Neural cell (in vitro differentiated cells): ENCODE data around the gene SMPD2. TPM values are rescaled to one million over a fixed set of nuclear protein-coding genes. Genes with fewer than 3 reads are reported as not detected.

Experiments used
- H2AFZ ChIP-seq: fragments of 200-600, 300-800 bp; sonication (generic), shearing (Covaris generic); 2 replicates; pipeline ENCODE4 v1.6.0; 2014; ENCODE audit warnings: low read depth, mild to moderate bottlenecking, antibody characterized with exemption, low read length, moderate library complexity
- H3F3A ChIP-seq: fragments of 200-600 bp; shearing (Covaris generic); 2 replicates; pipeline ENCODE4 v1.6.1; 2016; ENCODE audit warnings: mild to moderate bottlenecking, moderate library complexity, mixed read lengths, antibody characterized with exemption, low read length; ENCODE audit not compliant: insufficient read depth, poor library complexity, severe bottlenecking
- H3K27ac ChIP-seq: fragments of 200-600, 300-800 bp; sonication (generic), shearing (Covaris generic); 2 replicates; pipeline ENCODE4 v1.5.1; 2014; ENCODE audit warnings: mild to moderate bottlenecking, low read length, moderate library complexity
- H3K27me3 ChIP-seq: fragments of 300-800, 200-600 bp; sonication (generic), shearing (Covaris generic); 2 replicates; pipeline ENCODE4 v1.6.0; 2014; ENCODE audit warnings: mild to moderate bottlenecking, low read depth, low read length, moderate library complexity; ENCODE audit not compliant: insufficient read depth
- H3K36me3 ChIP-seq: fragments of 300-800, 200-600 bp; sonication (generic), shearing (Covaris generic); 2 replicates; pipeline ENCODE4 v1.5.1; 2014; ENCODE audit warnings: mild to moderate bottlenecking, antibody characterized with exemption, low read length, moderate library complexity; ENCODE audit not compliant: insufficient read depth
- H3K4me2 ChIP-seq: fragments of 300-800, 200-600 bp; sonication (generic), shearing (Covaris generic); 2 replicates; pipeline ENCODE4 v1.6.0; 2014; ENCODE audit warnings: mild to moderate bottlenecking, low read length
- H3K4me3 ChIP-seq: fragments of 300-800, 200-600 bp; sonication (generic), shearing (Covaris generic); 2 replicates; pipeline ENCODE4 v1.5.1; 2014; ENCODE audit warnings: mild to moderate bottlenecking, low read length, moderate library complexity
- H3K79me2 ChIP-seq: fragments of 200-600 bp; shearing (Covaris generic); replicated peaks from 2 replicates; pipeline ENCODE4 v1.6.0; 2014; ENCODE audit warnings: mild to moderate bottlenecking, low read length, moderate library complexity; ENCODE audit not compliant: insufficient read depth
- H3K9ac ChIP-seq: fragments of 300-800, 200-600 bp; sonication (generic), shearing (Covaris generic); 2 replicates; pipeline ENCODE4 v1.6.1; 2016; ENCODE audit warnings: mild to moderate bottlenecking, low read length, mixed read lengths
- H3K9me2 ChIP-seq: fragments of 200-600 bp; shearing (Covaris generic); 2 replicates; pipeline ENCODE4 v1.6.1; 2016; ENCODE audit warnings: mild to moderate bottlenecking, low read length, mixed read lengths; ENCODE audit not compliant: insufficient read depth
- H3K9me3 ChIP-seq: fragments of 200-600, 300-800 bp; sonication (generic), shearing (Covaris generic); 2 replicates; pipeline ENCODE4 v1.6.1; 2016; ENCODE audit warnings: mild to moderate bottlenecking, mixed run types, low read length, moderate library complexity, mixed read lengths
- H4K20me1 ChIP-seq: fragments of 200-600 bp; shearing (Covaris generic); 2 replicates; pipeline ENCODE4 v1.6.1; 2016; ENCODE audit warnings: mild to moderate bottlenecking, mixed run types; ENCODE audit not compliant: insufficient read depth
- CTCF ChIP-seq: fragments of 450-650 bp; IDR thresholded peaks from 2 replicates; pipeline ENCODE4 v1.5.1; 2014; ENCODE audit warnings: antibody characterized with exemption, mild to moderate bottlenecking, moderate library complexity; ENCODE audit not compliant: poor library complexity, severe bottlenecking
- EP300 ChIP-seq: fragments of 450-650 bp; conservative IDR thresholded peaks from 2 replicates; pipeline ENCODE4 v1.6.1; 2014; ENCODE audit warnings: antibody characterized with exemption, mild to moderate bottlenecking, moderate library complexity; ENCODE audit not compliant: poor library complexity, severe bottlenecking
- EZH2 ChIP-seq: fragments of 200-600, 300-800 bp; shearing (Covaris generic), sonication (generic); IDR thresholded peaks from 2 replicates; pipeline ENCODE4 v1.6.1; 2014; ENCODE audit warnings: antibody characterized with exemption, low read length, borderline replicate concordance, mild to moderate bottlenecking; ENCODE audit not compliant: insufficient read depth, poor library complexity, severe bottlenecking
- MXI1 ChIP-seq: fragments of 450-650 bp; conservative IDR thresholded peaks from 2 replicates; pipeline ENCODE4 v1.6.1; 2014; ENCODE audit warnings: antibody characterized with exemption, mild to moderate bottlenecking; ENCODE audit not compliant: poor library complexity, severe bottlenecking
- RAD21 ChIP-seq: fragments of 450-650 bp; conservative IDR thresholded peaks from 2 replicates; pipeline ENCODE4 v1.6.1; 2014; ENCODE audit warnings: antibody characterized with exemption, mild to moderate bottlenecking, moderate library complexity
- REST ChIP-seq: IDR thresholded peaks from 2 replicates; pipeline ENCODE4 v1.6.1; 2012; ENCODE audit warnings: borderline replicate concordance
- SMC3 ChIP-seq: fragments of 450-650 bp; conservative IDR thresholded peaks from 2 replicates; pipeline ENCODE4 v1.6.1; 2014; ENCODE audit warnings: antibody characterized with exemption, mild to moderate bottlenecking, moderate library complexity; ENCODE audit not compliant: poor library complexity
- TAF1 ChIP-seq: IDR thresholded peaks from 2 replicates; pipeline ENCODE4 v1.6.1; 2012; ENCODE audit warnings: low read depth
- polyA plus RNA-seq: library from polyadenylated mRNA; depleted of rRNA; stranded (reverse); fragments of >200 nt; gene quantifications from 2 replicates; pipeline ENCODE4 v1.2.3, GENCODE V29; 2014

The SMPD2 gene
- polyA plus RNA-seq, 1 donor from 2014 or later: 8.0 TPM

GRCh38 chr6:109467696-109468095 lies 27.2 kb downstream of the SMPD2 start:
- H3K27me3 ChIP-seq: no peaks in the 10 kb centered on the region
- no peak overlapping the region for H2AFZ ChIP-seq
- no peak for TF ChIP-seq CTCF
- no peak for TF ChIP-seq MXI1
- no peak for TF ChIP-seq SMC3
- TF ChIP-seq EZH2: no peak
- TF ChIP-seq TAF1: no peak
- no peak for TF ChIP-seq EP300
- H3K9me3 ChIP-seq: no peaks in the 10 kb centered on the region
- H4K20me1 ChIP-seq: peaks cover 2% of the 10 kb centered on the region
- no peak overlapping the region for H3K4me2 ChIP-seq
- H3F3A ChIP-seq: no peaks in the 10 kb centered on the region
- H3K36me3 ChIP-seq: peaks cover 4% of the 10 kb centered on the region
- H3K9me2 ChIP-seq: no peaks in the 10 kb centered on the region
- no peak overlapping the region for H3K27ac ChIP-seq
- H3K79me2 ChIP-seq: no peaks in the 10 kb centered on the region
- no peak overlapping the region for H3K9ac ChIP-seq
- H3K4me3 ChIP-seq: no peak overlapping the region

GRCh38 chr6:109469591-109470189 lies 29.2 kb downstream of the SMPD2 start:
- no peak overlapping the region for H3K9ac ChIP-seq
- H3K9me2 ChIP-seq: no peaks in the 10 kb centered on the region
- H3F3A ChIP-seq: no peaks in the 10 kb centered on the region
- peaks cover 9% of the 10 kb centered on the region for H3K36me3 ChIP-seq
- H4K20me1 ChIP-seq: no peaks in the 10 kb centered on the region
- H3K27ac ChIP-seq: no peak overlapping the region
- H3K27me3 ChIP-seq: no peaks in the 10 kb centered on the region
- H2AFZ ChIP-seq: no peak overlapping the region
- no peaks in the 10 kb centered on the region for H3K79me2 ChIP-seq
- H3K9me3 ChIP-seq: no peaks in the 10 kb centered on the region
- TF ChIP-seq RAD21: no peak
- TF ChIP-seq REST: no peak
- no peak overlapping the region for H3K4me3 ChIP-seq
- H3K4me2 ChIP-seq: no peak overlapping the region
